GM12878 (cell line): ENCODE results near the gene SEMA3G. TPM values are rescaled to one million over a fixed set of nuclear protein-coding genes. Genes with fewer than 3 reads are reported as not detected.

ENCODE experiments used
- ATAC-seq: fragments of 200-7000 bp; cut with Tn5 transposase; 3 replicates; pipeline ENCODE4 v1.9.1; 2020; ENCODE audit warnings: mild to moderate bottlenecking, moderate library complexity
- BruUV-seq: library from RNA; stranded (reverse); fragments of 400-500 nt; replicated peaks from 2 replicates; lab custom pipeline; 2021; lab: Mats Ljungman, UMichigan
- CTCF ChIA-PET: fragments of 300-600 bp; sonication (Branson Sonifier 250); formaldehyde crosslinking; extraction: SDS; loops from one replicate; lab custom pipeline; 2021; ENCODE audit warnings: inconsistent platforms; lab: Yijun Ruan, JAX
- POLR2A ChIA-PET: fragments of 350-600 bp; formaldehyde crosslinking; extraction: SDS; loops from one replicate; lab custom pipeline; 2021; ENCODE audit warnings: inconsistent platforms; lab: Charles Lee
- RAD21 ChIA-PET: fragments of 300-600 bp; sonication (Branson Sonifier 250); formaldehyde crosslinking; loops from one replicate; lab custom pipeline; 2023; ENCODE audit warnings: antibody characterized with exemption; ENCODE audit not compliant: unreplicated experiment; lab: Charles Lee
- SMC1A ChIA-PET: fragments of 300-600 bp; sonication (Branson Sonifier 250); formaldehyde crosslinking; loops from one replicate; lab custom pipeline; 2023; ENCODE audit not compliant: unreplicated experiment, uncharacterized antibody; lab: Charles Lee
- DNase-seq: peaks from one replicate; pipeline ENCODE4 v3.0.0-alpha.2; 2011; ENCODE audit warnings: low read depth, low spot score
- FAIRE-seq: peaks from 3 replicates; lab custom pipeline; 2011; peaks lifted over from hg19 to GRCh38; lab: Jason Lieb, UNC
- H2AFZ ChIP-seq: 2 replicates; pipeline ENCODE4 v1.6.0; 2011; ENCODE audit warnings: low read depth, low read length, control low read depth; ENCODE audit not compliant: control insufficient read depth
- H3K27ac ChIP-seq: 2 replicates; pipeline ENCODE4 v1.5.1; 2011; ENCODE audit warnings: control low read depth; ENCODE audit not compliant: control insufficient read depth, insufficient read depth
- H3K27me3 ChIP-seq, 2 experiments: replicated peaks in 1 of 2; 2 replicates each; pipeline versions ENCODE4 v1.6.0 to v1.6.1; 2011; ENCODE audit warnings: low read length in 1 of 2; ENCODE audit not compliant: control insufficient read depth in 2 of 2, insufficient read depth in 2 of 2
- H3K36me3 ChIP-seq, 2 experiments: 2 replicates each; pipeline ENCODE4 v1.5.1; 2011; ENCODE audit warnings: low read length in 1 of 2; ENCODE audit not compliant: control insufficient read depth in 2 of 2, insufficient read depth in 2 of 2
- H3K4me1 ChIP-seq: 2 replicates; pipeline ENCODE4 v1.6.1; 2011; ENCODE audit warnings: mild to moderate bottlenecking, low read length, moderate library complexity, mixed read lengths; ENCODE audit not compliant: control insufficient read depth, insufficient read depth
- H3K4me2 ChIP-seq: 2 replicates; pipeline ENCODE4 v1.6.0; 2011; ENCODE audit warnings: control low read depth; ENCODE audit not compliant: control insufficient read depth, insufficient read depth
- H3K4me3 ChIP-seq: fragments of 200-600 bp; sonication (generic); 2 replicates; pipeline ENCODE4 v1.5.1; 2016
- H3K79me2 ChIP-seq: 2 replicates; pipeline ENCODE4 v1.6.0; 2011; ENCODE audit warnings: low read length; ENCODE audit not compliant: control insufficient read depth, insufficient read depth
- H3K9ac ChIP-seq: 2 replicates; pipeline ENCODE4 v1.8.0; 2011; ENCODE audit warnings: low read length, control low read depth, mixed read lengths; ENCODE audit not compliant: control insufficient read depth, insufficient read depth
- H3K9me3 ChIP-seq: replicated peaks from 3 replicates; pipeline ENCODE4 v1.5.1; 2011; ENCODE audit warnings: mild to moderate bottlenecking, low read length; ENCODE audit not compliant: control insufficient read depth, insufficient read depth
- H4K20me1 ChIP-seq: 2 replicates; pipeline ENCODE4 v1.6.0; 2011; ENCODE audit not compliant: control insufficient read depth, insufficient read depth
- CBX5 ChIP-seq: sonication (generic); IDR thresholded peaks from 2 replicates; pipeline ENCODE4 v1.6.1; 2016; ENCODE audit warnings: low read depth, moderate library complexity, mild to moderate bottlenecking, inconsistent platforms
- E4F1 ChIP-seq: fragments of 450-650 bp; IDR thresholded peaks from 2 replicates; pipeline ENCODE4 v1.6.1; 2018; ENCODE audit warnings: borderline replicate concordance, mild to moderate bottlenecking; ENCODE audit not compliant: partially characterized antibody
- ELK1 ChIP-seq: IDR thresholded peaks from 2 replicates; pipeline ENCODE4 v1.6.1; 2012; ENCODE audit warnings: low read depth, low read length, improper control_type of control experiment
- IKZF1 ChIP-seq: fragments of 450-650 bp; conservative IDR thresholded peaks from 2 replicates; pipeline ENCODE4 v1.6.1; 2017; ENCODE audit warnings: antibody characterized with exemption, mild to moderate bottlenecking
- MEF2A ChIP-seq: IDR thresholded peaks from 2 replicates; pipeline ENCODE4 v1.6.1; 2011; ENCODE audit warnings: low read depth, mild to moderate bottlenecking, low read length, moderate library complexity; ENCODE audit not compliant: insufficient read depth
- MTA3 ChIP-seq: IDR thresholded peaks from 2 replicates; pipeline ENCODE4 v1.6.1; 2012; ENCODE audit warnings: low read length, inconsistent platforms, borderline replicate concordance
- NKRF ChIP-seq: fragments of 450-650 bp; conservative IDR thresholded peaks from 2 replicates; pipeline ENCODE4 v1.6.1; 2017; ENCODE audit warnings: mild to moderate bottlenecking, moderate library complexity
- POLR2A ChIP-seq: IDR thresholded peaks from 2 replicates; pipeline ENCODE4 v1.6.1; 2011; ENCODE audit warnings: low read depth, mild to moderate bottlenecking, low read length
- RAD51 ChIP-seq: fragments of 450-650 bp; IDR thresholded peaks from 2 replicates; pipeline ENCODE4 v1.6.1; 2016; ENCODE audit warnings: moderate library complexity, mild to moderate bottlenecking, inconsistent platforms
- RCOR1 ChIP-seq: conservative IDR thresholded peaks from 2 replicates; pipeline ENCODE4 v1.6.1; 2012; ENCODE audit warnings: low read depth, low read length, improper control_type of control experiment
- TCF3 ChIP-seq: IDR thresholded peaks from 2 replicates; pipeline ENCODE4 v1.6.1; 2012; ENCODE audit warnings: low read depth, mild to moderate bottlenecking, low read length, borderline replicate concordance; ENCODE audit not compliant: insufficient read depth
- WGBS: methylation state at CpG from one replicate; pipeline ENCODE4 v1.1.6; 2016; ENCODE audit warnings: low lambda C conversion rate; ENCODE audit not compliant: insufficient replicate concordance, insufficient coverage; ENCODE audit errors: missing lambda C conversion rate; 5-methylcytosine and 5-hydroxymethylcytosine counted together
- in situ Hi-C: fragments of 300-500 bp; cut with MboI; formaldehyde crosslinking; loops from 9 replicates; pipeline ENCODE4 v1.14.3; 2018; ENCODE audit warnings: mixed read lengths
- intact Hi-C: fragments of 100-400 bp; cut with micrococcal nuclease; formaldehyde crosslinking; loops from one replicate; pipeline ENCODE4 v1.14.2; 2022; ENCODE audit not compliant: unreplicated experiment
- polyA plus RNA-seq, 11 experiments: library from polyadenylated mRNA; depleted of rRNA in 4 of 11; unstranded in 6 of 11; stranded (reverse) in 5 of 11; fragments of >200 nt; fragmentation: Nextera tagmentation in 4 of 11; fragmentation: Illumina TruSeq in 1 of 11; extraction: Ambion mirVana in 4 of 11; extraction: Trizol in 1 of 11; gene quantifications; 1 replicate in 1 of 11; 2 replicates in 10 of 11; pipeline versions ENCODE4 v1.2.1 to v1.2.3, GENCODE V29; 2011 to 2016; ENCODE audit warnings: inconsistent platforms in 2 of 11, missing spikeins in 2 of 11, low read depth in 1 of 11
- total RNA-seq, 4 experiments: library from RNA; depleted of rRNA in 3 of 4; stranded (reverse); fragments of >200 nt in 3 of 4; fragmentation: Illumina TruSeq in 1 of 4; extraction: Trizol in 1 of 4; gene quantifications; 2 replicates each; pipeline versions ENCODE4 v1.2.1 to v1.2.3, GENCODE V29; 2013 to 2021

The SEMA3G gene
- total and polyA plus RNA-seq, 10 of the 15 experiments (the other 5 are each of a cell fraction or from before 2014, with no cell fraction given), result 0.03 to 0.04 TPM; not detected in 8

GRCh38 chr3:52406231-52406661 lies 38.7 kb downstream of the SEMA3G start:
- Histone ChIP-seq H3K4me3 (no peak overlapping the region), H2AFZ (no peak overlapping the region), H3K27ac (no peak overlapping the region), H3K79me2 (peaks cover 24% of the 10 kb centered on the region), H4K20me1 (no peaks in the 10 kb centered on the region), H3K9ac (no peak overlapping the region), H3K4me1 (peaks cover 8% of the 10 kb centered on the region), H3K27me3 (no peaks in the 10 kb centered on the region), H3K4me2 (no peak overlapping the region), H3K9me3 (no peaks in the 10 kb centered on the region), H3K36me3 (peaks cover 23 to 26% of the 10 kb centered on the region in 2 experiments)
- intact Hi-C loops, result no loop called here
- ChIA-PET CTCF (interaction anchor here (1.3 kb wide), 1 partner anchor 19 kb away, joined by 3 read pairs; no protein-coding TSS in a partner anchor), SMC1A (no interaction called here), POLR2A (interaction anchor here (0.6 kb wide), 1 partner anchor 616 kb away, joined by 4 read pairs; no protein-coding TSS in a partner anchor), RAD21 (no interaction called here)
- in situ Hi-C loops, result no loop called here
- ATAC-seq (no peak), DNase-seq (no peak), FAIRE-seq (no peak)
- no TSS peak for BruUV-seq
- WGBS, result over 99% methylated on average over 11 of the region's 11 CpGs
- no peak for TF ChIP-seq E4F1
- TF ChIP-seq POLR2A, result 0 out of 2 replicates have a peak, but pooled peaks have one; percentile 28
- TF ChIP-seq, all 136 proteins: peak for 1

- Histone ChIP-seq H3K27me3 (no peaks in the 10 kb centered on the region), H3K9me3 (no peaks in the 10 kb centered on the region), H4K20me1 (no peaks in the 10 kb centered on the region), H3K4me2 (no peak overlapping the region), H3K79me2 (peaks cover 21% of the 10 kb centered on the region), H3K27ac (no peak overlapping the region), H3K9ac (no peak overlapping the region), H3K36me3 (peaks cover 23 to 26% of the 10 kb centered on the region in 2 experiments), H3K4me3 (no peak overlapping the region), H3K4me1 (peaks cover 6% of the 10 kb centered on the region; the same call in 1 of the 2 replicates), H2AFZ (no peak overlapping the region)
- 90% methylated on average over 4 of the region's 4 CpGs for WGBS
- no peak for ATAC-seq
- FAIRE-seq, result no peak
- in situ Hi-C loops, result no loop called here
- RAD21 ChIA-PET, result no interaction called here
- intact Hi-C loops, result no loop called here
- SMC1A ChIA-PET, result no interaction called here
- POLR2A ChIA-PET, result interaction anchor here (0.6 kb wide), 1 partner anchor 616 kb away, joined by 4 read pairs; no protein-coding TSS in a partner anchor
- no peak for DNase-seq
- no TSS peak for BruUV-seq
- CTCF ChIA-PET, result interaction anchor here (1.3 kb wide), 1 partner anchor 19 kb away, joined by 3 read pairs; no protein-coding TSS in a partner anchor
- TF ChIP-seq TCF3 (no peak), MEF2A (no peak), NKRF (no peak), IKZF1 (no peak), CBX5 (no peak), MTA3 (no peak), RCOR1 (no peak), ELK1 (no peak), RAD51 (no peak)
Observed at GRCh38 chr3:52405601-52406110, 39.2 kb downstream of the SEMA3G start.
